Endothelial cell of umbilical vein (primary cell): ENCODE data around the gene ANAPC2. TPM values are rescaled to one million over a fixed set of nuclear protein-coding genes. Genes with fewer than 3 reads are reported as not detected.

Experiments
- BruUV-seq: library from RNA; stranded (reverse); fragments of 400-500 nt; replicated peaks from 2 replicates; lab custom pipeline; 2021; lab: Mats Ljungman, UMichigan
- CTCF ChIA-PET: fragments of 300-600, 350-600 bp; sonication (Branson Sonifier 250); formaldehyde crosslinking; loops from one replicate; lab custom pipeline; 2021; ENCODE audit warnings: antibody characterized with exemption, inconsistent platforms; lab: Charles Lee
- POLR2A ChIA-PET: fragments of 300-600, 350-600 bp; sonication (Branson Sonifier 250); formaldehyde crosslinking; loops from one replicate; lab custom pipeline; 2021; ENCODE audit warnings: antibody characterized with exemption, inconsistent platforms; lab: Charles Lee
- DNase-seq: peaks from one replicate; pipeline ENCODE4 v3.0.0-alpha.2; 2011; ENCODE audit warnings: low read depth, low spot score
- FAIRE-seq: peaks from 2 replicates; lab custom pipeline; 2011; peaks lifted over from hg19 to GRCh38; lab: Jason Lieb, UNC
- H2AFZ ChIP-seq: 2 replicates; pipeline ENCODE4 v1.6.0; 2012; ENCODE audit warnings: low read depth, low read length, control low read depth, inconsistent platforms
- H3K27ac ChIP-seq: 2 replicates; pipeline ENCODE4 v1.5.1; 2011; ENCODE audit warnings: low read depth, mild to moderate bottlenecking, control low read depth, low read length, moderate library complexity; ENCODE audit not compliant: insufficient read depth
- H3K27me3 ChIP-seq, 2 experiments: 2 replicates each; pipeline versions ENCODE4 v1.6.0 to v1.6.1; 2011; ENCODE audit warnings: low read length in 2 of 2, mixed read lengths in 1 of 2; ENCODE audit not compliant: control insufficient read depth in 2 of 2, insufficient read depth in 2 of 2
- H3K36me3 ChIP-seq, 2 experiments: 2 replicates in 1 of 2; 3 replicates in 1 of 2; pipeline ENCODE4 v1.5.1; 2011; ENCODE audit warnings: low read length in 2 of 2, mild to moderate bottlenecking in 1 of 2, moderate library complexity in 1 of 2; ENCODE audit not compliant: control insufficient read depth in 2 of 2, insufficient read depth in 2 of 2; ENCODE audit errors: extremely low read depth in 1 of 2
- H3K4me1 ChIP-seq: 3 replicates; pipeline ENCODE4 v1.5.1; 2011; ENCODE audit warnings: mild to moderate bottlenecking, low read length; ENCODE audit not compliant: control insufficient read depth, insufficient read depth; ENCODE audit errors: extremely low read depth
- H3K4me2 ChIP-seq: 2 replicates; pipeline ENCODE4 v1.6.1; 2011; ENCODE audit warnings: low read length, control low read depth, mixed read lengths; ENCODE audit not compliant: insufficient read depth
- H3K4me3 ChIP-seq, 3 experiments: fragments of 200-600 bp in 1 of 3; sonication (generic), shearing (Covaris generic) in 1 of 3; replicated peaks in 1 of 3; 2 replicates each; pipeline ENCODE4 v1.5.1; 2011 to 2016; ENCODE audit warnings: control low read depth in 3 of 3, low read length in 3 of 3, mild to moderate bottlenecking in 2 of 3, inconsistent platforms in 1 of 3, low read depth in 1 of 3, moderate library complexity in 1 of 3; ENCODE audit not compliant: insufficient read depth in 1 of 3
- H3K79me2 ChIP-seq: 2 replicates; pipeline ENCODE4 v1.6.0; 2012; ENCODE audit warnings: low read length, inconsistent platforms; ENCODE audit not compliant: control insufficient read depth, insufficient read depth
- H3K9ac ChIP-seq: replicated peaks from 2 replicates; pipeline ENCODE3; 2011; ENCODE audit warnings: low read length, control low read depth; ENCODE audit not compliant: insufficient read depth; ENCODE audit errors: extremely low read depth
- H3K9me1 ChIP-seq: replicated peaks from 3 replicates; pipeline ENCODE4 v1.6.0; 2011; ENCODE audit warnings: mild to moderate bottlenecking, low read length; ENCODE audit not compliant: control insufficient read depth, insufficient read depth; ENCODE audit errors: extremely low read depth
- H3K9me3 ChIP-seq: replicated peaks from 2 replicates; pipeline ENCODE4 v1.5.1; 2012; ENCODE audit warnings: low read length, inconsistent platforms; ENCODE audit not compliant: control insufficient read depth, insufficient read depth
- H4K20me1 ChIP-seq: replicated peaks from 2 replicates; pipeline ENCODE3; 2011; ENCODE audit warnings: mild to moderate bottlenecking, low read length; ENCODE audit not compliant: control insufficient read depth, insufficient read depth; ENCODE audit errors: extremely low read depth
- EZH2 ChIP-seq: IDR thresholded peaks from 2 replicates; pipeline ENCODE4 v1.6.1; 2012; ENCODE audit warnings: borderline replicate concordance, low read depth, mild to moderate bottlenecking, moderate library complexity, low read length, inconsistent platforms; ENCODE audit not compliant: severe bottlenecking
- FOS ChIP-seq: IDR thresholded peaks from 2 replicates; pipeline ENCODE4 v1.6.1; 2011; ENCODE audit warnings: mild to moderate bottlenecking, low read length, moderate library complexity, borderline replicate concordance; ENCODE audit not compliant: insufficient read depth
- GATA2 ChIP-seq: IDR thresholded peaks from 2 replicates; pipeline ENCODE4 v1.7.0; 2011; ENCODE audit warnings: low read depth, mild to moderate bottlenecking, moderate library complexity, mixed read lengths, low read length; ENCODE audit not compliant: insufficient read length, insufficient read depth
- JUN ChIP-seq: IDR thresholded peaks from 2 replicates; pipeline ENCODE4 v1.6.1; 2011; ENCODE audit warnings: borderline replicate concordance, low read depth; ENCODE audit not compliant: insufficient read length, insufficient read depth
- MYC ChIP-seq: IDR thresholded peaks from one replicate; pipeline ENCODE4 v1.6.1; 2011; ENCODE audit warnings: mild to moderate bottlenecking, low read depth, low read length
- POLR2A ChIP-seq: IDR thresholded peaks from 2 replicates; pipeline ENCODE4 v1.6.1; 2012; ENCODE audit warnings: low read depth, mild to moderate bottlenecking, control low read depth, low read length
- POLR2AphosphoS5 ChIP-seq: IDR thresholded peaks from 2 replicates; pipeline ENCODE4 v1.6.1; 2012; ENCODE audit warnings: low read depth, mild to moderate bottlenecking, control low read depth, low read length, moderate library complexity; ENCODE audit not compliant: insufficient read depth
- dilution Hi-C: fragments of 300-500 bp; cut with MboI; formaldehyde crosslinking; loops from one replicate; pipeline ENCODE4 v1.15.0; 2019; ENCODE audit warnings: low sequenced_read_pairs; ENCODE audit not compliant: extremely low pct_ligation_motif_present
- intact Hi-C: fragments of 100-400 bp; cut with micrococcal nuclease; formaldehyde crosslinking; loops from one replicate; pipeline ENCODE4 v1.10.0; 2022
- polyA plus RNA-seq, 4 experiments: library from polyadenylated mRNA; depleted of rRNA in 3 of 4; stranded (reverse) in 3 of 4; unstranded in 1 of 4; fragments of >200 nt; gene quantifications; 2 replicates each; pipeline versions ENCODE4 v1.2.1 to v1.2.3, GENCODE V29; 2011 to 2012; ENCODE audit warnings: missing spikeins in 1 of 4
- total RNA-seq: library from RNA; stranded (reverse); gene quantifications from 2 replicates; pipeline ENCODE4 v1.2.3, GENCODE V29; 2021
- TF ChIP-seq, protein P1 (sequence below), 2 donors: IDR thresholded peaks; 1 replicate in 1 of 2; 2 replicates in 1 of 2; pipeline ENCODE4 v1.5.1; 2011; ENCODE audit warnings: low read length in 2 of 2, mild to moderate bottlenecking in 2 of 2, moderate library complexity in 2 of 2, control low read depth in 1 of 2, inconsistent platforms in 1 of 2, low read depth in 1 of 2; ENCODE audit not compliant: insufficient read depth in 1 of 2; ENCODE audit errors: extremely low read depth in 1 of 2
- TF ChIP-seq, protein P2 (sequence below): IDR thresholded peaks from 2 replicates; pipeline ENCODE4 v1.6.1; 2011; ENCODE audit not compliant: insufficient read depth, insufficient read length

Gene ANAPC2
- total and polyA plus RNA-seq, 2 donors (not counting 3 experiments of a cell fraction or from before 2014, with no cell fraction given): 44.8 to 69.2 TPM

DNA sequence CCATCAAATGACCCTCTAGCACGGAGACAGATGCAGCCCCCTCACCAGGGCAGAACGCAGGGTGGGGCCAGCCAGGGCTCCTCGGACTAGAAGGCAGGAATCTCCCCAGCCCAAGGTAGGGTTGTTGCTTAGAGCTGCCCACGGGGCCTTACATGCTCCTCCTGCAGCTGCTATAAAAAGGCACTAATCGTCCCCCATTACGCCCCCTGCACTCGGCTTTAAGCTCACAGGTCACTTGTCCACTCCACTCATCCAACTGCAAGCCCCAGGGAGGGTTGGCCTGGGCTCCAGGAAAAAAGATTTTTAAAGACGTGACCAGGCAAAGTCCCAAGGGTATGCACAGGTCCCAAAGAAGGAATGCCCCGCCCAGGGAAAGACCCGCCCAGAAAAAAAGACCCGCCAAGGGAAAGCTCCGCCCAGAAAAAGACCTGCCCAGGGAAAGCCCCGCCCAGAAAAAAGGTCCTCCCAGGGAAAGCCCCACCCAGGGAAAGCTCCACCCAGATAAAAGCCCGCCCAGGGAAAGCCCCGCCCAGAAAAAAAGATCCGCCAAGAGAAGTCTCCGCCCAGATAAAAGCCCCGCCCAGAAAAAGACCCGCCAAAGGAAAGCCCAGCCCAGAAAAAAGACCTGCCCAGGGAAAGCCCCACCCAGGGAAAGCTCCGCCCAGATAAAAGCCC is 38.3 kb downstream of the ANAPC2 start:
- Histone ChIP-seq H3K9me3 (no peaks in the 10 kb centered on the region), H4K20me1 (no peaks in the 10 kb centered on the region), H3K36me3 (no peaks in the 10 kb centered on the region), H3K9me1 (no peaks in the 10 kb centered on the region), H3K79me2 (no peaks in the 10 kb centered on the region), H3K4me1 (no peaks in the 10 kb centered on the region), H3K4me3 (no peak overlapping the region), H2AFZ (no peak overlapping the region), H3K4me2 (no peak overlapping the region), H3K9ac (no peak overlapping the region), H3K27me3 (no peaks in the 10 kb centered on the region), H3K27ac (no peak overlapping the region)
- ChIA-PET CTCF (interaction anchor here (1.3 to 2.4 kb wide), 3 partner anchors 21 to 27 kb away, joined by 4 to 6 read pairs (median 4); no protein-coding TSS in a partner anchor), POLR2A (no interaction called here)
- dilution Hi-C loops (no loop called here), intact Hi-C loops (no loop called here)
- no TSS peak for BruUV-seq
- TF ChIP-seq MYC (no peak), POLR2A (no peak), POLR2AphosphoS5 (no peak)
- no peak for DNase-seq
- FAIRE-seq: no peak

DNA sequence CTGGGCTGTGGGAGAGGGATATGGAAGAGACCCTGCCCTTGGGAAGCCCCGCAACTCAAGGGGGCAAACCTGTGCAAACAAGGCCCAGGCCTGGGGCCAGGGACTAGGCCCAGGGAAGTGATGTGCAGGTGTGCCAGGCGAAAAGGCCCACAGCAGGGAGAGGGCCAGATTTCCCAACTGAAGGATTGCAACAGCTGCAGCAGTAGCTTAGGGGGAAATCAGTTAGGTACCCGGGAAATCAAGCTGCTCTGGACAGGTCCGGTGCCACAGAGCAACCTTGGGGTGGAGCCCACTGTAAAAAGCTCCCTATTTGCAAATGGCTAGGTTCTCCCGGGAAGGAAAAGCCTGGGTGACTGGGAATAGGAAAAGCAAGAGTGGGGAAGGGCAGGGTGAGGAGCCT is 39.0 kb downstream of the ANAPC2 start:
- Histone ChIP-seq H3K27ac (no peak overlapping the region), H2AFZ (no peak overlapping the region), H3K79me2 (no peaks in the 10 kb centered on the region), H3K4me1 (no peaks in the 10 kb centered on the region), H3K4me3 (no peak overlapping the region), H3K9me1 (no peaks in the 10 kb centered on the region), H3K4me2 (no peak overlapping the region), H3K27me3 (no peaks in the 10 kb centered on the region), H3K36me3 (no peaks in the 10 kb centered on the region), H3K9me3 (no peaks in the 10 kb centered on the region), H4K20me1 (no peaks in the 10 kb centered on the region), H3K9ac (no peak overlapping the region)
- no TSS peak for BruUV-seq
- TF ChIP-seq, protein P1, sequence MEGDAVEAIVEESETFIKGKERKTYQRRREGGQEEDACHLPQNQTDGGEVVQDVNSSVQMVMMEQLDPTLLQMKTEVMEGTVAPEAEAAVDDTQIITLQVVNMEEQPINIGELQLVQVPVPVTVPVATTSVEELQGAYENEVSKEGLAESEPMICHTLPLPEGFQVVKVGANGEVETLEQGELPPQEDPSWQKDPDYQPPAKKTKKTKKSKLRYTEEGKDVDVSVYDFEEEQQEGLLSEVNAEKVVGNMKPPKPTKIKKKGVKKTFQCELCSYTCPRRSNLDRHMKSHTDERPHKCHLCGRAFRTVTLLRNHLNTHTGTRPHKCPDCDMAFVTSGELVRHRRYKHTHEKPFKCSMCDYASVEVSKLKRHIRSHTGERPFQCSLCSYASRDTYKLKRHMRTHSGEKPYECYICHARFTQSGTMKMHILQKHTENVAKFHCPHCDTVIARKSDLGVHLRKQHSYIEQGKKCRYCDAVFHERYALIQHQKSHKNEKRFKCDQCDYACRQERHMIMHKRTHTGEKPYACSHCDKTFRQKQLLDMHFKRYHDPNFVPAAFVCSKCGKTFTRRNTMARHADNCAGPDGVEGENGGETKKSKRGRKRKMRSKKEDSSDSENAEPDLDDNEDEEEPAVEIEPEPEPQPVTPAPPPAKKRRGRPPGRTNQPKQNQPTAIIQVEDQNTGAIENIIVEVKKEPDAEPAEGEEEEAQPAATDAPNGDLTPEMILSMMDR (IDR thresholded peaks at IDR 0.05; ENCODE audit: extremely low read depth in 1 of 2, insufficient read depth in 1 of 2, low read depth in 1 of 2, low read length in 2 of 2): no peak
- no peak for TF ChIP-seq FOS
- TF ChIP-seq EZH2: no peak
- TF ChIP-seq, protein P2, sequence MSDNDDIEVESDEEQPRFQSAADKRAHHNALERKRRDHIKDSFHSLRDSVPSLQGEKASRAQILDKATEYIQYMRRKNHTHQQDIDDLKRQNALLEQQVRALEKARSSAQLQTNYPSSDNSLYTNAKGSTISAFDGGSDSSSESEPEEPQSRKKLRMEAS: no peak
- TF ChIP-seq JUN: no peak
- TF ChIP-seq GATA2: no peak
- TF ChIP-seq MYC: no peak
- TF ChIP-seq POLR2AphosphoS5: no peak
- TF ChIP-seq POLR2A: no peak
- ChIA-PET CTCF (interaction anchor here (1.7 kb wide), 1 partner anchor 20 kb away, joined by 4 read pairs; no protein-coding TSS in a partner anchor), POLR2A (no interaction called here)
- dilution Hi-C loops: no loop called here
- intact Hi-C loops: no loop called here
- DNase-seq (no peak), FAIRE-seq (no peak)
